Measurements from ENCODE around the gene ZNF280B.
"Not testable (repeated sequence)": the region's sequence is repeated elsewhere in the genome, so short reads cannot be mapped to it uniquely, and the experiment has no call there.

The ZNF280B gene

DNA sequence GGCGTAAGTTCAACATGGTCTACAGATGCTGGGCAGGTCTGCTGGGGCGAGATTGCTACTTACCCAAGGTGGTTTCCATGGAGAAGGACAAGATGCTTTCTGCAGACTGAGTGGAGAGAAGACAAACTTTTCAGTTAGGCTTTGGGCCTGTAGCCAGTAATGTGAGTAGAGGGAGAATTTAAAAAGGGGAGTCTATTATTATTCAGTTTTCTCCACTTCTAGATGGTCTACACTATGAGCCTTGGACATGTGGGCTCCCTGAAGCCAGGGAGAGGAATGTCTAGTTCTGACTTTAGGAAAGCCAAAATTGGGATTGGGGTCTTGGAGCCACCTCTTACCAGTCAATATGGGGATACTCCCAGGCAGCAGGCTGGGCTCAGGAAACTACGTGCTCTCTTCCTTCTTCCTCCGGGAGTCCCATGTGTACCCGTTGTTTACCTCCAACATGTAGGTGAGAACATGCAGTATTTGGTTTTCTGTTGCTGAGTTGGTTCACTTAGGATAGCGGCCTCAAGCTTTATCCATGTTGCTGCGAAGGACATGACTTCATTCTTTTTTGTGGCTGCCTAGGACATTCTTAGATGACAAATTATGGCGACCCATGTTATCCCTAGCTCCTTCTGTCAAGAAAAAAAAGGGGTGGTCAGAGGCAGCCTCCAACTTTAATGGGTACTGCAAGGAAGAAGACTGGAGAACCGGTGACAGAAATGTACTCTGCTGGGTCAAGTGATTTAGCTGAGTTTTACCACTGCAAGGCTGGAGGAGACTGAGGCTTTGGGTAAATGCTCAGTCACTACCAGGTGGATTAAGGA lies 26.3 kb upstream of the ZNF280B start:
- no peak for DNase-seq

DNA sequence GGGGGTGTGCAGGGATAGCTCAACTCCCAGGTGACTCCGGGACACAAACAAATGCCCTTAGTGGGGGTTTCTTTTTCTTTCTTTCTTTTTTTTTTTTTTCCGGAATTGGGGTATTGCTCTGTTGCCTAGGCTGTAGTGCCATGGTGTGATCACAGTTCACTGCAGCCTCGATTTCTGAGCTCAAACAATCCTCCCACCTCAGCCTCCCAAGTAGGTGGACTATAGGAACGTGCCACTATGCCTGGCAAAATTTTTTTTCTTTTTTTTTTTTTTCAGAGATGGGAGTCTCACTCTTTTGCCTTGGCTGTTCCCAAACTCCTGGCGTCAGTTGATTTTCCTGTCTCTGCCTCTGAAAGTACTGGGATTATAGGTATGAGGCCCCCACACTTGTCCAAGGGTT lies 25.3 kb upstream of the ZNF280B start:
- no peak for DNase-seq

DNA sequence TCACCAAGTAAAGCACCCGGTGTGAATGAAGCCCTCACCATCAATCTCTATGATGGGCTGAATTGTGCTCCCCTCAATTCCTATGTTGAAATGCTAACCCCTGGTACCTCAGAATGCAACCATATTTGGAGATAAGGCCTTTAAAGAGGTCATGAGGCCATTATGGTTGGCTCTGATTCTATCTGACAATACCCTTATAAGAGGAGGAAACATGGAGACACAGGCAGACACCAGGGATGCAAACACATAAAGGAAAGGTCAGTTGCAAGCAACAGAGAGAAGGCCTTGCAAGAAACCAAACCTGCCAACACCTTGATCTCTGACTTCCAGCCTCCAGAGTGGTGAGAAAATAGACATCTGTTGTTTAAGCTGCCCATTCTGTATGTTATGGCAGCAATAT lies 24.9 kb upstream of the ZNF280B start:
- no peak for DNase-seq

DNA sequence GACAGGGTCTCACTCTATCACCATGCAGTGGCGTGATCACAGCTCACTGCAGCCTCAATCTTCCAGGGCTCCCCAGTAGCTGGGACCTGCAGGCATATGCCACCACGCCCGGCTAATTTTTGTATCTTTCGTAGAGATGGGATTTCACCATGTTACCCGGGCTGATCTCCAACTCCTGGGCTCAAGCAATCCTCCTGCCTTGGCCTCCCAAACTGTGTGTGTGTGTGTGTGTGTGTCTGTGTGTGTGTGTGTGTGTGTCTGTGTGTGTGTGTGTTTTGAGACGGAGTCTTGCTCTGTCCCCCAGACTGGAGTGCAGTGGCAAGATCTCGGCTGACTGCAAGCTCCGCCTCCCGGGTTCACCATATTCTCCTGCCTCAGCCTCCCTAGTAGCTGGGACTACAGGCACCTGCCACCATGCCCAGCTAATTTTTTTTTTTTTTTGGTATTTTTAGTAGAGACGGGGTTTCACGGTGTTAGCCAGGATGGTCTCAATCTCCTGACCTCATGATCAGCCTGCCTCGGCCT lies 24.1 kb upstream of the ZNF280B start:
- not testable (repeated sequence) for DNase-seq

DNA sequence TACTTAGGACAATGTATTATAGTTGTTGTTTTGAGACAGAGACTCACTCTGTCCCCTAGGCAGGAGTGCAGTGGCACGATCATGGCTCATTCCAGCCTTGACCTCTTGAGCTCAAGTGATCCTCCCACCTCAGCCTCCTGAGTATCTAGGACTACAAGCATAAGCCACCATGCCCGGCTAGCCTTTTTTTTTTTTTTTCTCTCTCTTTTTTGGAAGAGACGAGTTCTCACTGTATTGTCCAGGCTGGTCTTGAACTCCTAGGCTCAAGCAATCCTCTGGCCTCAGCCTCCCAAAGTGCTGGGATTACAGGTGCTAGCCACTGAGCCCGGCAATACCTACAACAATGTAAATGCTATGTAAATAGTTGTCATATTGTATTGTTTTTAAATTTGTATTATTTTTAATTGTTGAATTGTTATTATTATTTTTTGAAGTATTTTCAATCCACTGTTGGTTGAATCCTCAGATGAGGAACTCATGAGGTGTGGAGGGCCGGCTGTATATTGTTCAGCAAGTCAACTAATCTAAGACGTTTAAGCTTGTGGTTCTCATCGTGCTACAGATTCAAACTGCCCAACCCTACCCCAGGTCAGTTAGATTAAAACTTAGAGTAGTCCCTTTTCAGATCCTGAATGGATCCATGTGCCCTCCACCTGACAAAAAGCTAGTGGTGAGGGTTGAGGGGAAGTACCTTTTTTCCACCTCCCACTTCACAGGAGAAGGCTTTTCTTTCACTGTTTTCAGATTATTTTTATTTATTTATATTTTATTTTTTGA lies 23.4 kb upstream of the ZNF280B start:
- no peak for DNase-seq

DNA sequence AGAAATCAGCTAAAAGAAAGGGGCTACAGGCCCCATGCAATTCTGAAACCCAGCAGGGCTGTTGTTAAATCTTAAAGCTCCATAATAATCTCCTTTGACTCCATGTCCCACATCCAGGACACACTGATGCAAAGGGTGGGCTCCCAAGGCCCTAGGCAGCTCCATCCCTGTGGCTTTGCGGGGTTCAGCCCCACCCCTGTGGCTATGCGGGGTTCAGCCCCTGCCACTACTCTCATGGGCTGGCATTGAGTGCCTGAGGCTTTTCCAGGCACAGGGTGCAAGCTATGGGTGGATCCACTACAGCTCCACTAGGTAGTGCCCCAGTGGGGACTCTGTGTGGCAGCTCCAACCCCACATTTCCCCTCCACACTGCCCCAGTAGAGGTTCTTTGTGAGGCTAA lies 20.2 kb upstream of the ZNF280B start:
- no peak for DNase-seq

DNA sequence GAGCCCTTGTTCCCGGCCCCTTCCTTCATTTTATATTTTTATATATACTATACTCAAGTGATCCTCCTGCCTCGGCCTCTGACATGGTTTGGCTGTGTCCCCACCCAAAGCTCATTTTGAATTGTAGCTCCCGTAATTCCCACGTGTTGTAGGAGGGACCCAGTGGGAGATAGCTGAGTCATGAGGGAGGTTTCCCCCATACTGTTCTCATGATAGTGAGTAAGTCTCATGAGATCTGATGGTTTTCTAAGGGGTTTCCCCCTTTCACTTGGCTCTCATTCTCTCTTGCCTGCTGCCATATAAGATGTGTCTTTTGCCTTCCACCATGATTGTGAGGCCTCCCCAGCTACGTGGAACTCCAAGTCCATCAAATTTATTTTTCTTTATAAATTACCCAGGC lies 18.8 kb upstream of the ZNF280B start:
- DNase-seq, result no peak

DNA sequence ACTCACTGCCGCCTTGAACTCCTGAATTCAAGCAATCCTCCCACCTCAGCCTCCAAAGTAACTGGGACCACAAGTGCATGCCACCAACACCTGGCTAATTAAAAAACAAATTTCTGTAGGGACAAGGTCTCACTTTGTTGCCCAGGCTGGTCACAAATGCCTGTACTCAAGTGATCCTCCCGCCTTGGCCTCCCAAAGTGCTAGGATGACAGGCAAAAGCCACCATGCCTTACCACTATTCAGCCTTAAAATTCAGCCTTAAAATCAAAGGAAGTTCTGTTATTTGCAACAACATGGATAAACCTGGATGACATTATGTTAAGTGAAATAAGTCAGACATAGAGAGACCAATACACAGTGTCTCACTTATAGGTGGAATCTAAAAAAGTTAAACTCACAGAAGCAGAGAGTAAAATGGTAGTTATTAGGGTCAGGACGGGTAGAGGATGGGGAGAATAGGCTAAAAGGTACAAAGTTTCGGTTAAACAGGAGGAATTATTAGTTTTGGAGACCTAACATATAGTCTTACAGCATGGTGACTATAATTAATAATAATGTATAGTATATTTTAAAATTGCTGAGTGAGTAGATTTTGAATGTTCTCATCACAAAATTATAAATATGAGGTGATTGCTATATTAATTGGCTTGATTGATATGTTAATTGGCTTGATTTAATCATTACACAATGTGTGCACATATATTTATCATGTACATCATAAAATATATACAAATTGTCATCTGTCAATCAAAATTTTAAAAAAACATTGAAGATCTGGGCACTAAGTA lies 17.8 kb upstream of the ZNF280B start:
- no peak for DNase-seq

DNA sequence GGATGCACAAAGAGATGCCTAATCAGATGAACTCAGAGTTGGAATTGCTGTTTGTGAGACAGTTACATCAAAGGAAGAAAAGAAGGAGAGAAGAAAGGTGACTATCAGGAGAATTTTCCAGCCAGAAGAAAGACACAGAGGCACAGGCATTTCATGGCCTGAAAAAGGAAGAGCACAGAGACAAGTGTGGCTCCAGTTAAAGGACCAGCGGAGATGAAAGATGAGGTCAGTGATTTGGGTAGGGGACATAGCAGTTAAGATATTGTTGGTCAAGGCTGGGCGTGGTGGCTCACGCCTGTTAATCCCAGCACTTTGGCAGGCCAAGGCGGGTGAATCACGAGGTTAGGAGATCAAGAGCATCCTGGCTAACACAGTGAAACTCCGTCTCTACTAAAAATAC lies 15.0 kb upstream of the ZNF280B start:
- DNase-seq, result no peak

DNA sequence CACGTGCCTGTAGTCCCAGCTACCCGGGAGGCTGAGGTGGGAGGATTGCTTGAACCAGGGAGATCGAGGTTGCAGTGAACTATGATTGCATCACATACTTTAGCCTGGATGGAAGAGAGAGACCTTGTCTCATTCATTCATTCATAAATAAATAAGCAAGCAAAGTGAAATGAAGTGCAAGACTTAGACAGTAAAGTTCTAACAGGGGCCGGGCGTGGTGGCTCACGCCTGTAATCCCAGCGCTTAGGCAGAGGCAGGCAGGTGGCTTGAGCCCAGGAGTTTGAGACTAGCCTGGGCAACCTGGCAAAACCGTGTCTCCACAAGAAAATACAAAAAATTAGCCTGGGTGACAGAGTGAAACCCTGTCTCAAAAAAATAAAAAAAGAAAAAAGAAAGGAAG lies 13.1 kb upstream of the ZNF280B start:
- no peak for DNase-seq

DNA sequence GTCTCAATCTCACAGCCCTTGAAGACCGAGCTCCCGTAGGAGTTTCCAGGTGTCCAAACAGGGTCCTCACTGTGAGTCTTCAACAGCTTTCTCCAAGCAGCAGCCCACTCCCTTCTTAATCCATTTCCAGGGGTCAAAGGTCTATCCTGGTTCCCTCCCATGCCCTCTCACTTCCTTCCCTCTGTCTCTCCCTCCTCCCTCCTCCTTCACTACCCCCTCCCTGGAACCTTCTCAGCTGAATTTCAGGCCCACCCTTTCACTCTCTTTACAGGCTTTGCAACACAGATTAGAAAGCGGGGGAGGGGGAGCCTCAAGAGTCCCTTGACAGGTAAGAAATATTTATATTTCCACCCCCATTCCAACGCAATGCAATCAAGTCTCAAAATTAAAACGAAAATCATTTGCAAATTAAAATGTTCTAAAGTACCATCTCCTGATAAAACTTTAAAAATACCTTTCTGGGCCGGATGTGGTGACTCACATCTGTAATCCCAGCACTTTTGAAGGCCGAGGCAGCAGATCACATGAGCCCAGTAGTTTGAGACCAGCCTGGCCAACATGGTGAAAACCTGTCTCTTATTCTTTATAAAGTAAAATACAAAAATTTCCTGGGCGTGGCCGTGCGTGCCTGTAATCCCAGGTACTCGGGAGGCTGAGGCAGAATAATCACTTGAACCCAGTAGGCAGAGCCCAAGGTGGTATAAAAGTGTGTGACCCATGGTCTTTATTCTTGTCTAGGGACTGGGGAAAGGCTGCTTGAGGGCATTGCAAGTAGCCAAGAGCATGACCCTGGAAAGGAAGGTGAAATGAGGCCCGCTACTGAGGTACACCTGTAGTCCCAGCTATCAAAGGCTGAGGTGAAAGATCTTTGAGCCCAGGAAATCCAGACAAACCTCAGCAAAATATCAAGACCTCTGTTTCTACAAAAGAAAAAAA lies 12.4 kb upstream of the ZNF280B start:
- DNase-seq, result no peak

DNA sequence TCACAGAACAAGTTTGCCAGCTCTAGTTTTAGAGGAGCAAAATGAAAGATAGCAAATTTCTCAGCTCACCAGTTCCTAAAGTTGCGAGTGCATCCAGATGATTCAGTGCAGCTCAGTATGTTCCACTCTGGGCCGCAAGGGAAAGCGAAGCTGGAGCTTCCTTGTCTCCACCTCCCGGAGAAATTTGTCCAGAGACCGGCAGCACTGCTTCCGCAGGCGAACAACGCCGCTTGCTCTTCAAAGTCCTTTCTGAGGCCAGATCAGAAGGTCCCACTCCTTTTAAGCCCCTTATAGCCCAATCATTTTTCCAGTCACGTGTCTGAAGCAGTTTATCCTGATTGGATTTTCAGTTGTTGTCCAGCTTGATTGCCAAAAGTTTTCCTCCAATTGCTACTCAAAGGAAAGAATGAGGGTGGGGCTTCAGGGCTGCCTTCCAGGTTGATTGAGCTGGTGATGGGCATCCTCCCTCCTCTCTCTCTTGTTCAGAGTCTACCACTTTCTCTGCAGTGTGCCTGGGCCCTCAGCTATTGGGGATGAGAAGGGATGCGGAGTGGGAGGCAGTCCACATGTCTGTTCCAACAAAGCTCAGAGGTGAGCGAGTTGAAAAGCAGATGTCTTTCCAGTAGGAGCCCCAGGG lies 11.6 kb upstream of the ZNF280B start, which contains the start of gene ZNF280A:
Gene ZNF280A, minus strand, starts transcription at position 251 of the 637 bp plus-strand sequence. CDS start 4,640 bp downstream, outside the sequence.
- DNase-seq, result no peak

DNA sequence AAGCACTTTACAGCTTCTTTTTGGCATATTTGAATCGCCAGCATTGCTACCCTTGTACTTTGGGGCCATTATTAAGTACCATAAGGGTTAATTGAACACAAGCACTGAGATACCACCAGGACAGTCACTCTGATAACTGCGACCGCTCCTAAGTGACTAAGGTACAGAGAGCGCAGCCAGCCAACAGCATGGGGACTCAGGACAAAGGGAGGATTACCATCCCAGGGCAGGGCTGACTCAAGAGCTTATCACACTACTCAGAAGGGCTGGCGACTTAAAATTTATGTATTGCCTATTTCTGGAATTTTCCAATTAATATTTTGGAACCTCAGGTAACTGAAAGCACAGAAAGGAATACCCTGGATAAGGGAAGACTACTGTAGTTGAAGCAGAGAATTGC lies 11.0 kb upstream of the ZNF280B start:
- DNase-seq, result no peak

DNA sequence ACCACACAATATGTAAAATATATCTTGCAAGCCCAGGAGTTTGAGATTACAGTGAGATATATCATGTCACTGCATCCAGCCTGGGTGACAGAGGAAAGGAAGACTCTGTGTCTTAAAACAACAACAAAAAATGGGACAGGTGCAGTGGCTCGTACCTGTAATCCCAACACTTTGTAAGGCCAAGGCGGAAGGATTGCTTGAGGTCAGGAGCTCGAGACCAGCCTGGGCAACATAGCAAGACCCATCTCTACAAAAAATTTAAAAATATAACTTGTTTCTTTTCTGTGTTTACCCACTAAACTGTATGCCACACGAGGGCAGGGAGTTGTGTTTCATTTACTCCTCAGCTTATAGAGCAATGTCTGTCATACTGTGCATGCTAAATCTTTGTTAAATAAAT lies 8.4 kb upstream of the ZNF280B start:
- DNase-seq, result no peak

DNA sequence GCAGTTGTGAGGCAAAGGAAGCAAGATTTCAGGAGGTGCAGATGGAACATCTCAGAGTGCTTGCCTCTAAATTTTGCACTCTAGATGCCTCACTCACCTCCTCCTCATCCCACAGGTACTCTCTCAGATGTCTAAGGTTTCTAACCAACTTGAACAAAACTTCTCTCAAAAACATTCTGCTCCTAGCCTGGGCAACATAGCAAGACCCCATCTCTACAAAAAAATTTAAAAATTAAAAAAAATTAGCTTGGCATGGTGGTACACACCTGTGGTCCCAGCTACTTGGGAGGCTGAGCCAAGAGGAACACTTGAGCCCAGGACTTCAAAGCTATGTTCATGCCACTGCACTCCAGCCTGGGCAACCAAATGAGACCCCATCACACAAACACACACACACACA lies 7.3 kb upstream of the ZNF280B start:
- DNase-seq, result no peak

DNA sequence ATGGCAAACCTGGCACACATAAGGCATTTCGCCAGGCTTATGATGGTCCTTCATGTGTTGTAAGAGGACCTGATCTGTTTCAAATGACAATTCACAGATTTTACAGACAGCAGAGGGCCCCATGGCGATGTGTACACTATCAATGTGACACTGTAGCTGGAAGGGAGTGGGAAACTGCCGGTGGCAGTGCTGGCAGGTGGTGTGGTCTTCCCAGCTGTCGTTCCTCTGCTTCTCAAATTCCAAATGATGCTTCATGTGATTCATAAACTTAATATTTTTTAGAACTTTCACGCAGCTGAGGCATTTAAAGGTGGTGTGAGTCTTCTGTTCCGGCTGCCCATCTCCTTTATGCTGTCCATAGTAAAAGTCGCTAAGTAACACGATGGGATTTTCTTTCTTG lies 5.9 kb upstream of the ZNF280B start:
- not testable (repeated sequence) for DNase-seq

DNA sequence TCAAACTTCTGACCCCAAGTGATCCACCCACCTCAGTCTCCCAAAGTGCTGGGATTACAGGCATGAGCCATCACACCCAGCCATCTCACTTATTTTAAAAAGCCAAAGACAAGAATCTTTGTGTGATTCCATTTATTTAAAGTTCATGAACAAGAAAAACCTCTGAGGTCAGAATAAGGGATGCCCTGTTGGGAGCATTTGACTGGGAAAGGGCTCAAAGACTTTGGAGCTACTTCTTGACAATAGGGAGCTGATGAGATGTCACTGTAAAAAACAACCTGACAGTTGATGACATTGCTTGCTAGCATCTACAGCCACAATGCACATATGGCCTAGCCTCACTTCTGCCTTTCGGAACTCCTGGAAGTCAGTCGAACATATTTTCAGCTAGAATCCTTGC lies 5.1 kb upstream of the ZNF280B start:
- DNase-seq, result no peak

DNA sequence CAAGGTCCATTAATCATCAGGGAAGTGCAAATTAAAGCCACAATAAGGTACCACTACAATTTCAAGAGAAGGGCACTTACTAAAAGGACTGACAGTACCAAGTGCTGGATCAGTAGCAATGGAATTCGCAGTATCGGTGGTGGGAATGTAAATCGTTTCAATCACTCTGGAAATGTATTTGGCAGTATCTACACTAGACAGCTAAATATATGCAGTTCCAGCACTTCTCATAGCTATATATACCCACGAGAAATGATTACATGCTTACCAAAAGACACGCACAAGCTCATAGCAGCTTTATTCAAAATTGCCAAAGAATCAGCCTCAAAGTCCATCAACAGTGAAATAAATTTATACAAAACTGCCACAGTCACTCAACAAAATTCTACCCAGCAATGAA lies 4.4 kb upstream of the ZNF280B start:
- DNase-seq, result no peak

DNA sequence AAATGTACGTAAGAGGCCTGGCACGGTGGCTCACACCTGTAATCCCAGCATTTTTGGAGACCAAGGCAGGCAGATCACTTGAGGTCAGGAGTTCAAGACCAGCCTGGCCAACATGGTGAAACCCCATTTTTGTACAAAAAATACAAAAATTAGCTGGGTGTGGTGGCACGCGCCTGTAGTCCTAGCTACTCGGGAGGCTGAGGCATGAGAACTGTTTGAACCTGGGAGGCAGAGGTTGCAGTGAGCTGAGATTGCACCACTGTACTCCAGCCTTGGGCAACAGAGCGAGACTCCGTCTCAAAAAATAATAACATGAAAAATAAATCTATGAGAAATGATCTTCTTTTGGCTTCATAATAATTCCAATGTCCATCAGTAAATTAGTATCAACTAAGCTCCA lies 2.3 kb upstream of the ZNF280B start:
- DNase-seq, result not testable (repeated sequence)

DNA sequence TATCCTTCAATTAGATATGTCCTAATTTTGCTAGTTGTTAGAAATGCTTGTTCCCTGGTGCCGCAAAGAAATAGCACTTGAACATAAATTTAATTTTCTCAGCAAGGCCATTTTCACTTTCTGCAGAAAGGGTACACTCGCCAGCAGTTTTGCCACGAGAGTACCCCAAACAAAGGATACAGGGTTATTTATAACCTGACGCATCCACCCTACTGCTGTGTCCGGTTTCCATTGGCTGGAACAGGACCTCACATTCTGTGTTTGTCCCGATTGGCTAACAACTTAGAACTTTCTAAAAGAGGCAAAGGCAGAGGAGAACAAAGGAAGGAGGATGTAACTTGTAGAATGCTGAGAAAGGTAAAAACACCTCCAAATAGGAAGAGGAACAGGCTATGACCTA lies 1.4 kb upstream of the ZNF280B start:
- not testable (repeated sequence) for DNase-seq

DNA sequence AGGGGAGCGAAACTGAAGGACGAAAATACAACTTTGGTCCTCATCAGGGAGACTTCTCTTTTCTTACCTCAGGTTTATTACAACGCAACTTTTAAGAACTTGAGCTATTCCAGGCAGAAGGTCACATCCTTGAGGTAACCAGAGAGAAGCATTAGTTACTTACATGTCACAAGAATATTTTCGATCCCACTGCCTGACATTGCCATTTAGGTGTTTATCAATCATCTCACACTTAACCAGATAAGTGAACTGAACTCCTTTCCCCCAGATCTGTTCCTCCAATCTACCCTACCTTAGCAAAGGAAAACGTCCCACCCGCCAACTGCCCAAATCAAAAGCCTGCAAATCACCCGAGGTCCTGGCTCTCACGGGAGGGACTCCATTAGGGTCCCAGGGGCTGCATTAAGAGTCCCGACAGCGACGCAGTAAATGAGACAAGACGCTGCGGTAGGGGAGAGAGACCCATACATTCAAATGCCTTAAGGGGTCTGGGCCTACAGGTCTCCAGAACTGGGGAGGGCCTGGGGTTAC lies 734 bp downstream of the ZNF280B start:
- DNase-seq, result peak; percentile 15
